ELR (cell line): ENCODE data around the gene NCBP3.

Experiments
- DNase-seq: peaks from one replicate; pipeline ENCODE4 v3.0.0-alpha.2; 2015; ENCODE audit warnings: low read depth

The NCBP3 gene

GRCh38 chr17:3845621-3846436, at the start of gene NCBP3:
TSS of gene NCBP3 (minus strand) at chr17:3846246. CDS start at chr17:3846223, 23 bp downstream.
- peak; percentile 93 for DNase-seq

GRCh38 chr17:3895354-3895753, 49.3 kb upstream of the NCBP3 start:
- no peak for DNase-seq

GRCh38 chr17:3894911-3895343, 48.9 kb upstream of the NCBP3 start:
- DNase-seq: peak; percentile 41

GRCh38 chr17:3894188-3894587, 48.1 kb upstream of the NCBP3 start:
- DNase-seq: no peak

GRCh38 chr17:3893720-3894116, 47.7 kb upstream of the NCBP3 start:
- no peak for DNase-seq

- DNase-seq: peak; percentile 89
Measured at GRCh38 chr17:3893003-3893719, 47.1 kb upstream of the NCBP3 start, which contains the start of gene CAMKK1. TSS of gene CAMKK1 (minus strand) at chr17:3893053. CDS start at chr17:3885687, 7,366 bp downstream.

- DNase-seq: peak; percentile 80
Measured at GRCh38 chr17:3892095-3892998, 46.3 kb upstream of the NCBP3 start.

GRCh38 chr17:3891626-3892094, 45.6 kb upstream of the NCBP3 start:
- peak; percentile 68 for DNase-seq

- DNase-seq: no peak
Measured at GRCh38 chr17:3890878-3891219, 44.8 kb upstream of the NCBP3 start.

GRCh38 chr17:3890082-3890877, 44.2 kb upstream of the NCBP3 start:
- peak; percentile 97 for DNase-seq

- no peak for DNase-seq
Measured at GRCh38 chr17:3889325-3890012, 43.4 kb upstream of the NCBP3 start.

- peak; percentile 96 for DNase-seq
Measured at GRCh38 chr17:3888343-3889171, 42.5 kb upstream of the NCBP3 start.

GRCh38 chr17:3887804-3888203, 41.8 kb upstream of the NCBP3 start:
- DNase-seq: no peak

GRCh38 chr17:3887394-3887793, 41.3 kb upstream of the NCBP3 start:
- DNase-seq: no peak

- DNase-seq: no peak
Measured at GRCh38 chr17:3886776-3887175, 40.7 kb upstream of the NCBP3 start.

- peak; percentile 86 for DNase-seq
Measured at GRCh38 chr17:3885970-3886369, 39.9 kb upstream of the NCBP3 start.

GRCh38 chr17:3885271-3885670, 39.2 kb upstream of the NCBP3 start:
- DNase-seq: no peak

GRCh38 chr17:3884188-3884587, 38.1 kb upstream of the NCBP3 start:
- DNase-seq: no peak

- DNase-seq: no peak
Measured at GRCh38 chr17:3882276-3882675, 36.2 kb upstream of the NCBP3 start.

- no peak for DNase-seq
Measured at GRCh38 chr17:3880983-3881382, 34.9 kb upstream of the NCBP3 start.
